Adrenal gland (tissue), 12 donors: ENCODE data around the gene LILRB5. TPM values are rescaled to one million over a fixed set of nuclear protein-coding genes. Genes with fewer than 3 reads are reported as not detected.
"Not testable (repeated sequence)": the region's sequence is repeated elsewhere in the genome, so short reads cannot be mapped to it uniquely, and the experiment has no call there.

ENCODE experiments used
- DNase-seq, 7 donors: peaks; one replicate each; pipeline ENCODE4 v3.0.0-alpha.2; 2019 to 2020
- H3K27ac ChIP-seq, 5 donors: fragments of 200-600 bp; sonication (generic) in 4 of 5; 1 replicate in 3 of 5; 2 replicates in 2 of 5; pipeline versions ENCODE4 v1.5.1 to v1.8.0; 2016 to 2020; ENCODE audit warnings: mild to moderate bottlenecking in 1 of 5
- H3K27me3 ChIP-seq: fragments of 200-600 bp; 2 replicates; pipeline ENCODE4 v1.8.0; 2021
- H3K36me3 ChIP-seq, 2 donors: fragments of 200-600 bp; replicated peaks in 1 of 2; 1 replicate in 1 of 2; 2 replicates in 1 of 2; pipeline versions ENCODE4 v1.5.1 to v1.8.0; 2018 to 2022
- H3K4me1 ChIP-seq, 2 donors: fragments of 200-600 bp; replicated peaks in 1 of 2; 1 replicate in 1 of 2; 2 replicates in 1 of 2; pipeline versions ENCODE4 v1.5.1 to v1.8.0; 2018 to 2021
- H3K4me3 ChIP-seq, 4 donors: fragments of 200-600 bp; sonication (generic) in 3 of 4; one replicate each; pipeline ENCODE4 v1.5.1; 2016 to 2018
- H3K9me3 ChIP-seq, 3 donors: fragments of 200-600 bp; sonication (generic) in 1 of 3; replicated peaks in 1 of 3; 1 replicate in 2 of 3; 2 replicates in 1 of 3; pipeline versions ENCODE4 v1.5.1 to v1.8.0; 2016 to 2021
- CTCF ChIP-seq, 6 experiments: fragments of 450-650 bp in 4 of 6; fragments of 200-600 bp in 2 of 6; sonication (generic) in 1 of 6; IDR thresholded peaks; 1 replicate in 5 of 6; 2 replicates in 1 of 6; pipeline versions ENCODE4 v1.5.1 to v1.8.0; 2016 to 2021; ENCODE audit warnings: antibody characterized with exemption in 6 of 6, mild to moderate bottlenecking in 2 of 6, moderate library complexity in 1 of 6
- POLR2A ChIP-seq, 2 donors: fragments of 450-650 bp; IDR thresholded peaks; one replicate each; pipeline ENCODE4 v1.6.1; 2017; ENCODE audit warnings: antibody characterized with exemption in 2 of 2, mild to moderate bottlenecking in 2 of 2, moderate library complexity in 1 of 2
- WGBS, 4 donors: extraction: QIAGEN DNeasy Blood & Tissue Kit in 2 of 4; methylation state at CpG; one replicate each; pipeline versions ENCODE4 v1.1.5 to v1.1.7; 2013 to 2017; 5-methylcytosine and 5-hydroxymethylcytosine counted together
- intact Hi-C, 2 donors: fragments of 100-400 bp; cut with DNase I; formaldehyde crosslinking; loops; one replicate each; pipeline versions ENCODE4 v1.14.1 to v1.15.0; 2022 to 2023
- polyA plus RNA-seq, 3 donors: library from polyadenylated mRNA; stranded (reverse); fragments of 200-250 nt in 2 of 3; fragments of 350-450 nt in 1 of 3; fragmentation: Illumina TruSeq in 1 of 3; extraction: RNeasy Lipid Tissue Mini Kit (QIAGEN cat#74804) in 1 of 3; gene quantifications; one replicate each; pipeline ENCODE4 v1.2.3, GENCODE V29; 2013 to 2014
- total RNA-seq, 9 donors: library from RNA; depleted of rRNA in 4 of 9; stranded (reverse); fragments of >200 nt in 4 of 9; fragments of 120-200 nt in 1 of 9; fragmentation: NEBNext Ultra II Directional in 1 of 9; extraction: Animal tissue kit (Norgen Biotek cat#: 25700) in 1 of 9; gene quantifications; one replicate each; pipeline versions ENCODE4 v1.1.0 to v1.2.4, GENCODE V29; 2013 to 2023
- donor health status: healthy with polysubstance abuse.
- donor health status: Bipolar disorder and iron deficiency.
- donor health status: DM: yes; HTN: yes; CAD: no.
- donor health status: DM: no; HTN: no; CAD: no.
- donor health status: DM: no; HTN: no; CAD: no.
- donor health status: DM: yes; HTN: yes; CAD: no.

Gene LILRB5
- total and polyA plus RNA-seq, 12 donors = 4.2 to 68.6 (median 29.2) TPM

GRCh38 chr19:54233941-54234340, 23.1 kb downstream of the LILRB5 start:
- Histone ChIP-seq H3K4me3 (no peak overlapping the region), H3K27me3 (no peaks in the 10 kb centered on the region), H3K27ac (no peak overlapping the region), H3K4me1 (peaks cover 0 to 6% of the 10 kb centered on the region in 2 donors), H3K36me3 (no peaks in the 10 kb centered on the region), H3K9me3 (no peaks in the 10 kb centered on the region)
- 8 to 87% (median 38%) methylated on average over 4 to 5 of the region's 5 CpGs for WGBS, 4 donors
- DNase-seq = peak in 2 of 7 donors; percentile 14 to 18
- intact Hi-C loops = loop anchor here in 1 of 2 donors (5.0 kb wide), 1 partner anchor 67 kb away; no protein-coding TSS in a partner anchor
- TF ChIP-seq CTCF (IDR thresholded peaks at IDR 0.05) (no peak), POLR2A (IDR thresholded peaks at IDR 0.05) (no peak)

DNA sequence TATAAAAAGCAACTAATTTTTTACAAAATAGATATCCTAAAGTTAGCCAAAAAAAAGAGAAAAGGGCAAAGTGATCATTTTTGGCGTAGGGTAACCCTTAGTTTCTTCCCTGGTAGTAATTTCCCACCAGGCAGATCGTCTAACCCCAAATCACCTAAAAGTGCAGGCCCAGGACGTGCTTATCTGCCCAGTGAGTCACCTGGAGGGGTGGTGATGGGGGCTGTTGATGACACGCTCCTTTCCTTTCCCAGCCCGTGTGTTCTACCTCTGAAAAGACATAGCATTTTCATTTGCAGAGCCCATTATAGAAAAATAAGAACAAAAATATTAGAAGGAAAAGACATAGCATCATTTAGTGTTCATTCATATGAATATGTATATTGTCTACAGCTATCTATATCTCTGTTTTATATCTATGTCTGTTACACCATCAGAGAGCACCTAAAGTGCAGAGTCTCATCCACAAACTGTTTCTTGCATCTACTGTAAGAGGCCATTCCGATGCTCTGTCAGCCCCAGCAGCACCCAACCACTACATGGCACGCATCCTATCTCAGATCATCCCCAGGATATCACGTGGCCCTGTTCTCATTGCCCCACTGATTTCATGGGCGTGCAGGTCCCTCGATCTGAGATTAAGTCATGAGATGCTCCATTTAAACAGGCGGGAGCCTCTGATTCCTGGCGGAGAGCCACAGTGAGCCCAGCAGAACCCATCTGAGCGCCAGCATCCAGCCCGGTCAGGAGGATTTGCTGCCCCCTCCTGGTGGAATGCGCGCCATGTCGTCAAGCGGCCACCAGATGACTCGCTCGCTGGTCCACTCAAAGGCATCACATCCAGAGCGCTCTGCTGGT, 25.8 kb downstream of the LILRB5 start:
- Histone ChIP-seq H3K36me3 (no peaks in the 10 kb centered on the region), H3K4me1 (peaks cover 0 to 6% of the 10 kb centered on the region in 2 donors), H3K4me3 (no peak overlapping the region), H3K9me3 (no peaks in the 10 kb centered on the region), H3K27me3 (no peaks in the 10 kb centered on the region), H3K27ac (no peak overlapping the region)
- no peak for TF ChIP-seq POLR2A (IDR thresholded peaks at IDR 0.05)
- peak; percentile 84 to 94 (median 90) for TF ChIP-seq CTCF (IDR thresholded peaks at IDR 0.05)
- WGBS, 4 donors = 18 to 28% (median 21%) methylated on average over 11 to 21 of the region's 21 CpGs
- intact Hi-C loops = loop anchor here (2.0 to 5.0 kb wide), 2 partner anchors 63 to 64 kb away; no protein-coding TSS in a partner anchor
- DNase-seq = peak; percentile 86 to 95 (median 91)

GRCh38 chr19:54230031-54230430, 27.0 kb downstream of the LILRB5 start:
- Histone ChIP-seq H3K27me3 (no peaks in the 10 kb centered on the region), H3K4me3 (no peak overlapping the region), H3K9me3 (no peaks in the 10 kb centered on the region), H3K27ac (no peak overlapping the region), H3K36me3 (no peaks in the 10 kb centered on the region), H3K4me1 (peaks cover 0 to 6% of the 10 kb centered on the region in 2 donors)
- peak in 2 of 7 donors; percentile 13 to 25 for DNase-seq
- intact Hi-C loops = loop anchor here (2.0 to 5.0 kb wide), 2 partner anchors 61 to 63 kb away; no protein-coding TSS in a partner anchor
- 80 to 85% (median 83%) methylated on average over 7 of the region's 7 CpGs for WGBS, 4 donors
- TF ChIP-seq CTCF (IDR thresholded peaks at IDR 0.05) = no peak
- TF ChIP-seq POLR2A (IDR thresholded peaks at IDR 0.05) = no peak

- no peaks in the 10 kb centered on the region for H3K27me3 ChIP-seq
- H3K27ac ChIP-seq = no peak overlapping the region
- no peaks in the 10 kb centered on the region for H3K36me3 ChIP-seq
- peaks cover 0 to 6% of the 10 kb centered on the region in 2 donors for H3K4me1 ChIP-seq
- 82 to 87% (median 86%) methylated on average over 8 of the region's 8 CpGs for WGBS, 4 donors
- intact Hi-C loops = no loop called here
- no peaks in the 10 kb centered on the region for H3K9me3 ChIP-seq
- peak in 2 of 7 donors; percentile 13 to 24 for DNase-seq
- no peak for TF ChIP-seq POLR2A (IDR thresholded peaks at IDR 0.05)
- no peak for TF ChIP-seq CTCF (IDR thresholded peaks at IDR 0.05)
- no peak overlapping the region for H3K4me3 ChIP-seq
Measured at GRCh38 chr19:54229146-54229545, 27.9 kb downstream of the LILRB5 start.

DNA sequence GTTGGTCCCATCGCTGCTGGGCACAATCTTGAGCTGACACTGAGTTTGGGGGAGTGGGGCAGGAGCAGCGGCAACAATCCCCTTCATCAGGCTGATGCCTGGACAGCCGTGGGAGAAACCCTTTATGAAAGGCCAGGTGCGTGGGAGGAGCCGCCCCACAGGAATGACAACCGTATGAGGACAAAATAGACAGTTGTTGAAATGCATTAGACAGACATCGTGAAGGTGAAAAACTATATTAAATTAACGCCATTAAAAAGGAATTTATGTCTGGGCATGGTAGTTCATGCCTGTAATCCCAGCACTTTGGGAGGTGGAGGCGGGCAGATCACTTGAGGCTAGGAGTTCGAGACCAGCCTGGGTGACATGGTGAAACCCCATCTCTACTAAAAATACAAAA, 32.5 kb downstream of the LILRB5 start:
- peak in 3 of 7 donors; percentile 2 to 13 (median 3) for DNase-seq
- intact Hi-C loops, H3K27me3 ChIP-seq, H3K27ac ChIP-seq, H3K4me1 ChIP-seq, H3K36me3 ChIP-seq, H3K9me3 ChIP-seq, H3K4me3 ChIP-seq: not testable (repeated sequence)
- 69 to 78% (median 74%) methylated on average over 9 to 10 of the region's 10 CpGs for WGBS, 4 donors

DNA sequence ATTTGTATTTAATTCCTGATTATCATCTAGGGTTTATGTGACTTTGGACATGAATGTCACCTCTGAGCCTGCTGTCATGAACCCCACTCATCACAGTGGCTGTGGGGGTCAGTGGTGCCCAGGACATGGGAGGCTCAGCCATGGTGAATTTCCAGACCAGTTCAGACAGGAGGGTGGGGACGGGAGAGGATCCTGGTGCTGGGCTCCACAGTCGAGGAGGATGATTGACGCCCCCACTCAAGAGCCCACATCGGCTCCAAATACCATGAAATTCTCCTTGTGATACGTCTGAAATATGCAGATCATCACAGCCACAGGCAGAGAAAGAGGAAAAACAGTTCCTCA, 33.2 kb downstream of the LILRB5 start:
- WGBS, 4 donors = 38 to 49% (median 47%) methylated on average over 5 of the region's 5 CpGs
- intact Hi-C loops = loop anchor here in 1 of 2 donors (2.0 kb wide), 1 partner anchor 21 kb away; no protein-coding TSS in a partner anchor
- H3K4me1 ChIP-seq, H3K36me3 ChIP-seq, H3K4me3 ChIP-seq, H3K9me3 ChIP-seq, H3K27ac ChIP-seq, H3K27me3 ChIP-seq: not testable (repeated sequence)
- DNase-seq = peak in 2 of 7 donors; percentile 4 to 35
